NOMO-1 treated with dmso at 0.1 percent for 144 hours (cell line): ENCODE data around the gene SEMA4A.
"Not testable (repeated sequence)": the region's sequence is repeated elsewhere in the genome, so short reads cannot be mapped to it uniquely, and the experiment has no call there.

Source experiments
- DNase-seq: peaks from one replicate; lab custom pipeline; 2025; ENCODE audit not compliant: unreplicated experiment; lab: John Stamatoyannopoulos, UW

The SEMA4A gene

GRCh38 chr1:156191292-156191964, 38.0 kb downstream of the SEMA4A start:
- DNase-seq, result no peak

GRCh38 chr1:156193208-156193487, 39.8 kb downstream of the SEMA4A start:
- DNase-seq, result no peak

GRCh38 chr1:156193488-156194299, 40.3 kb downstream of the SEMA4A start, which contains the start of gene SLC25A44:
TSS of gene SLC25A44 (plus strand) at chr1:156194104. CDS start at chr1:156199848, 5,744 bp downstream.
- peak; percentile 99 for DNase-seq

GRCh38 chr1:156194300-156194652, 40.9 kb downstream of the SEMA4A start:
- no peak for DNase-seq

GRCh38 chr1:156195853-156196252, 42.5 kb downstream of the SEMA4A start:
- DNase-seq, result no peak

- no peak for DNase-seq
Measured at GRCh38 chr1:156196445-156196844, 43.1 kb downstream of the SEMA4A start.

- DNase-seq, result no peak
Measured at GRCh38 chr1:156198831-156199349, 45.5 kb downstream of the SEMA4A start.

GRCh38 chr1:156200044-156200443, 46.7 kb downstream of the SEMA4A start:
- DNase-seq, result no peak

- no peak for DNase-seq
Measured at GRCh38 chr1:156203331-156203730, 49.9 kb downstream of the SEMA4A start.

- no peak for DNase-seq
Measured at GRCh38 chr1:156204686-156205085, 51.3 kb downstream of the SEMA4A start.

- no peak for DNase-seq
Measured at GRCh38 chr1:156211243-156211642, 57.9 kb downstream of the SEMA4A start.

GRCh38 chr1:156212130-156212529, 58.7 kb downstream of the SEMA4A start:
- DNase-seq, result no peak

GRCh38 chr1:156212833-156213643, 59.7 kb downstream of the SEMA4A start, which contains the start of gene PMF1:
TSS of gene PMF1 (plus strand) at chr1:156213007. CDS start at chr1:156213016, 9 bp downstream.
- DNase-seq, result peak; percentile 98

GRCh38 chr1:156213644-156213966, 60.2 kb downstream of the SEMA4A start:
- DNase-seq, result no peak

- DNase-seq, result no peak
Measured at GRCh38 chr1:156214024-156214748, 60.8 kb downstream of the SEMA4A start.

- not testable (repeated sequence) for DNase-seq
Measured at GRCh38 chr1:156216361-156217086, 63.1 kb downstream of the SEMA4A start.

- no peak for DNase-seq
Measured at GRCh38 chr1:156217871-156218270, 64.5 kb downstream of the SEMA4A start.

GRCh38 chr1:156220226-156220625, 66.8 kb downstream of the SEMA4A start:
- DNase-seq, result no peak

GRCh38 chr1:156221986-156222692, 68.8 kb downstream of the SEMA4A start:
- no peak for DNase-seq

- no peak for DNase-seq
Measured at GRCh38 chr1:156225677-156226014, 72.3 kb downstream of the SEMA4A start.
